Suprapubic skin (tissue), 3 donors: ENCODE data around the gene GABRR1.

ENCODE experiments used
- CTCF ChIP-seq, 2 donors: fragments of 200-600 bp in 1 of 2; fragments of 450-650 bp in 1 of 2; sonication (generic) in 1 of 2; IDR thresholded peaks; one replicate each; pipeline ENCODE4 v1.5.1; 2016 to 2019; ENCODE audit warnings: antibody characterized with exemption in 2 of 2, mild to moderate bottlenecking in 1 of 2, moderate library complexity in 1 of 2
- POLR2A ChIP-seq, 2 donors: fragments of 450-650 bp; IDR thresholded peaks; one replicate each; pipeline ENCODE4 v1.6.1; 2017; ENCODE audit warnings: antibody characterized with exemption in 2 of 2, mild to moderate bottlenecking in 2 of 2, moderate library complexity in 2 of 2

GRCh38 chr6:89214197-89214596 is 3.0 kb downstream of the GABRR1 start:
- no peak for TF ChIP-seq CTCF (IDR thresholded peaks at IDR 0.05)
- TF ChIP-seq POLR2A (IDR thresholded peaks at IDR 0.05): no peak
